ENCODE measurements around the gene IFI27L1. TPM values are rescaled to one million over a fixed set of nuclear protein-coding genes. Genes with fewer than 3 reads are reported as not detected.

IFI27L1 gene
- total and polyA plus RNA-seq, 2 donors (not counting 3 experiments of a cell fraction or from before 2014, with no cell fraction given) = 31.1 to 38.1 TPM

- no peak for TF ChIP-seq MAX (IDR thresholded peaks at IDR 0.05; ENCODE audit: insufficient read depth, insufficient read length)
- no peak for TF ChIP-seq GATA2 (IDR thresholded peaks at IDR 0.05; ENCODE audit: insufficient read depth, insufficient read length, low read depth, low read length)
- TF ChIP-seq CTCF (IDR thresholded peaks at IDR 0.05; ENCODE audit: extremely low read depth in 1 of 2, insufficient read depth in 1 of 2, low read depth in 1 of 2, low read length in 2 of 2) = no peak
- no peak for TF ChIP-seq POLR2AphosphoS5 (IDR thresholded peaks at IDR 0.05; ENCODE audit: insufficient read depth, low read depth, low read length)
- TF ChIP-seq FOS (IDR thresholded peaks at IDR 0.05; ENCODE audit: borderline replicate concordance, insufficient read depth, low read length) = no peak
- no peak for TF ChIP-seq POLR2A (IDR thresholded peaks at IDR 0.05; ENCODE audit: low read depth, low read length)
- no peak for TF ChIP-seq EZH2 (IDR thresholded peaks at IDR 0.05; ENCODE audit: borderline replicate concordance, low read depth, low read length, severe bottlenecking)
- no peak for TF ChIP-seq MYC (IDR thresholded peaks at IDR 0.05; ENCODE audit: low read depth, low read length)
- TF ChIP-seq JUN (IDR thresholded peaks at IDR 0.05; ENCODE audit: borderline replicate concordance, insufficient read depth, insufficient read length, low read depth) = no peak
- no peaks in the 10 kb centered on the region for H3K9me1 ChIP-seq (replicated peaks; ENCODE audit: control insufficient read depth, extremely low read depth, insufficient read depth, low read length)
- DNase-seq (ENCODE audit: low read depth, low spot score) (no peak), FAIRE-seq (no peak)
- no peaks in the 10 kb centered on the region for H3K36me3 ChIP-seq (ENCODE audit: control insufficient read depth in 2 of 2, extremely low read depth in 1 of 2, insufficient read depth in 2 of 2, low read length in 2 of 2)
- no peak overlapping the region for H3K9ac ChIP-seq (replicated peaks; ENCODE audit: extremely low read depth, insufficient read depth, low read length)
- H3K4me1 ChIP-seq (ENCODE audit: control insufficient read depth, extremely low read depth, insufficient read depth, low read length) = no peaks in the 10 kb centered on the region
- no peak overlapping the region for H3K4me3 ChIP-seq (replicated peaks in 1 of 3; ENCODE audit: insufficient read depth in 1 of 3, low read depth in 1 of 3, low read length in 3 of 3)
- H4K20me1 ChIP-seq (replicated peaks; ENCODE audit: control insufficient read depth, extremely low read depth, insufficient read depth, low read length) = no peaks in the 10 kb centered on the region
- POLR2A ChIA-PET = no interaction called here
- H3K4me2 ChIP-seq (ENCODE audit: insufficient read depth, low read length) = no peak overlapping the region
- H3K27ac ChIP-seq (ENCODE audit: insufficient read depth, low read depth, low read length) = no peak overlapping the region
- H3K27me3 ChIP-seq (ENCODE audit: control insufficient read depth in 2 of 2, insufficient read depth in 2 of 2, low read length in 2 of 2) = no peaks in the 10 kb centered on the region
- CTCF ChIA-PET = interaction anchor here (1.9 kb wide), 1 partner anchor 9 kb away, joined by 7 read pairs; no protein-coding TSS in a partner anchor
- no TSS peak for BruUV-seq (replicated peaks)
- H2AFZ ChIP-seq (ENCODE audit: low read depth, low read length) = no peak overlapping the region
- H3K9me3 ChIP-seq (replicated peaks; ENCODE audit: control insufficient read depth, insufficient read depth, low read length) = no peaks in the 10 kb centered on the region
- intact Hi-C loops (cut with micrococcal nuclease) = no loop called here
- H3K79me2 ChIP-seq (ENCODE audit: control insufficient read depth, insufficient read depth, low read length) = no peaks in the 10 kb centered on the region
- dilution Hi-C loops (cut with MboI; ENCODE audit: extremely low pct_ligation_motif_present, low sequenced_read_pairs) = no loop called here
These were observed 42.2 kb downstream of the IFI27L1 start for GRCh38 chr14:94123296-94123695.

Data from endothelial cell of umbilical vein (primary cell).